Measurements from ENCODE around the gene ST6GALNAC2.

GRCh38 chr17:76573096-76573495, 12.6 kb downstream of the ST6GALNAC2 start:
- TF ChIP-seq CTCF (IDR thresholded peaks at IDR 0.05) (no peak), POLR2A (IDR thresholded peaks at IDR 0.05) (no peak)
